IMR-90 (cell line): ENCODE data around the gene ZNF765. TPM values are rescaled to one million over a fixed set of nuclear protein-coding genes. Genes with fewer than 3 reads are reported as not detected.

Experiments
- ATAC-seq: fragments of 200-7000 bp; cut with Tn5 transposase; 2 replicates; pipeline ENCODE4 v1.9.1; 2020; ENCODE audit warnings: low read depth, mild to moderate bottlenecking, moderate library complexity
- BruUV-seq: library from RNA; stranded (reverse); fragments of 400-500 nt; replicated peaks from 2 replicates; lab custom pipeline; 2021; lab: Mats Ljungman, UMichigan
- CTCF ChIA-PET: fragments of 300-600 bp; formaldehyde crosslinking; extraction: SDS; loops from one replicate; lab custom pipeline; 2021; ENCODE audit warnings: antibody characterized with exemption; lab: Yijun Ruan, JAX
- POLR2A ChIA-PET: fragments of 300-600 bp; sonication (Branson Sonifier 250); formaldehyde crosslinking; loops from one replicate; lab custom pipeline; 2022; ENCODE audit warnings: antibody characterized with exemption; ENCODE audit not compliant: unreplicated experiment; lab: Charles Lee
- DNase-seq: peaks from one replicate; pipeline ENCODE4 v3.0.0; 2013
- H2AFZ ChIP-seq: replicated peaks from 2 replicates; pipeline ENCODE3; 2013; ENCODE audit warnings: low read length, mild to moderate bottlenecking; ENCODE audit not compliant: poor library complexity
- H2AK5ac ChIP-seq: 2 replicates; pipeline ENCODE4 v1.6.1; 2013; ENCODE audit warnings: low read depth, low read length, inconsistent platforms
- H2AK9ac ChIP-seq: replicated peaks from 2 replicates; pipeline ENCODE3; 2013; ENCODE audit warnings: mild to moderate bottlenecking, low read depth, low read length, moderate library complexity; ENCODE audit not compliant: poor library complexity
- H2BK120ac ChIP-seq: 2 replicates; pipeline ENCODE4 v1.6.1; 2013; ENCODE audit warnings: low read depth, low read length, inconsistent platforms
- H2BK15ac ChIP-seq: 3 replicates; pipeline ENCODE4 v1.6.1; 2013; ENCODE audit warnings: low read depth, low read length, inconsistent platforms
- H2BK20ac ChIP-seq: 2 replicates; pipeline ENCODE4 v1.6.1; 2013; ENCODE audit warnings: low read depth, mild to moderate bottlenecking, inconsistent platforms, low read length, moderate library complexity
- H2BK5ac ChIP-seq: 2 replicates; pipeline ENCODE4 v1.6.1; 2013; ENCODE audit warnings: mild to moderate bottlenecking, low read depth, low read length, inconsistent platforms; ENCODE audit not compliant: poor library complexity, severe bottlenecking
- H3K14ac ChIP-seq: replicated peaks from 2 replicates; pipeline ENCODE4 v1.6.1; 2013; ENCODE audit warnings: low read depth, low read length, inconsistent platforms
- H3K18ac ChIP-seq: 2 replicates; pipeline ENCODE4 v1.6.1; 2013; ENCODE audit warnings: low read depth, low read length, control low read depth
- H3K23ac ChIP-seq: 2 replicates; pipeline ENCODE4 v1.6.1; 2013; ENCODE audit warnings: low read depth, low read length, inconsistent platforms
- H3K27ac ChIP-seq: 2 replicates; pipeline ENCODE4 v1.5.1; 2013; ENCODE audit warnings: mild to moderate bottlenecking, control low read depth, low read length; ENCODE audit not compliant: insufficient read depth
- H3K27me3 ChIP-seq: 2 replicates; pipeline ENCODE4 v1.6.1; 2013; ENCODE audit warnings: low read length; ENCODE audit not compliant: control insufficient read depth, insufficient read depth
- H3K36me3 ChIP-seq: 2 replicates; pipeline ENCODE4 v1.6.1; 2013; ENCODE audit warnings: low read length, mixed read lengths; ENCODE audit not compliant: control insufficient read depth, insufficient read depth
- H3K4ac ChIP-seq: 2 replicates; pipeline ENCODE4 v1.6.1; 2013; ENCODE audit warnings: low read depth, low read length, inconsistent platforms
- H3K4me1 ChIP-seq: 2 replicates; pipeline ENCODE4 v1.6.1; 2013; ENCODE audit warnings: low read length, mixed read lengths; ENCODE audit not compliant: control insufficient read depth, insufficient read depth
- H3K4me2 ChIP-seq: 2 replicates; pipeline ENCODE4 v1.6.1; 2013; ENCODE audit warnings: low read depth, mild to moderate bottlenecking, control low read depth, low read length, moderate library complexity
- H3K4me3 ChIP-seq: 2 replicates; pipeline ENCODE4 v1.5.1; 2013; ENCODE audit warnings: low read depth, mild to moderate bottlenecking, control low read depth, low read length, moderate library complexity; ENCODE audit not compliant: insufficient read depth
- H3K56ac ChIP-seq: 2 replicates; pipeline ENCODE4 v1.6.1; 2013; ENCODE audit warnings: low read length, inconsistent platforms; ENCODE audit not compliant: insufficient read depth; ENCODE audit errors: extremely low read depth
- H3K79me1 ChIP-seq, 2 experiments: 2 replicates each; pipeline ENCODE4 v1.6.1; 2013; ENCODE audit warnings: low read length in 2 of 2, inconsistent platforms in 1 of 2, low read depth in 1 of 2
- H3K9ac ChIP-seq: 2 replicates; pipeline ENCODE4 v1.6.1; 2013; ENCODE audit warnings: low read depth, low read length, control low read depth
- H3K9me1 ChIP-seq: 2 replicates; pipeline ENCODE4 v1.6.1; 2013; ENCODE audit warnings: low read length, inconsistent platforms; ENCODE audit not compliant: insufficient read depth
- H3K9me3 ChIP-seq: 2 replicates; pipeline ENCODE4 v1.6.1; 2013; ENCODE audit warnings: low read length; ENCODE audit not compliant: control insufficient read depth, insufficient read depth
- H4K20me1 ChIP-seq: 2 replicates; pipeline ENCODE4 v1.6.1; 2013; ENCODE audit warnings: low read length, inconsistent platforms; ENCODE audit not compliant: insufficient read depth
- H4K5ac ChIP-seq: 2 replicates; pipeline ENCODE4 v1.6.1; 2013; ENCODE audit warnings: mild to moderate bottlenecking, low read depth, low read length, control low read depth
- H4K8ac ChIP-seq, 2 experiments: 2 replicates each; pipeline ENCODE4 v1.6.1; 2013; ENCODE audit warnings: low read depth in 2 of 2, low read length in 2 of 2, control low read depth in 1 of 2, inconsistent platforms in 1 of 2
- H4K91ac ChIP-seq: 2 replicates; pipeline ENCODE4 v1.6.1; 2013; ENCODE audit warnings: low read depth, low read length, inconsistent platforms; ENCODE audit not compliant: insufficient read depth
- BHLHE40 ChIP-seq: fragments of 150-350 bp; IDR thresholded peaks from 2 replicates; pipeline ENCODE4 v1.6.1; 2016; ENCODE audit warnings: mild to moderate bottlenecking, low read depth, low read length
- CEBPB ChIP-seq: IDR thresholded peaks from 2 replicates; pipeline ENCODE4 v1.6.1; 2012; ENCODE audit warnings: low read depth, low read length, improper control_type of control experiment
- CHD1 ChIP-seq: IDR thresholded peaks from 2 replicates; pipeline ENCODE4 v1.6.1; 2012; ENCODE audit warnings: low read depth, low read length, improper control_type of control experiment
- ELK1 ChIP-seq: fragments of 150-350 bp; IDR thresholded peaks from 2 replicates; pipeline ENCODE4 v1.6.1; 2016; ENCODE audit warnings: low read depth, mild to moderate bottlenecking, low read length, moderate library complexity, borderline replicate concordance
- FOS ChIP-seq: fragments of 150-350 bp; IDR thresholded peaks from 2 replicates; pipeline ENCODE4 v1.6.1; 2016; ENCODE audit warnings: low read depth, low read length
- MAFK ChIP-seq: IDR thresholded peaks from 2 replicates; pipeline ENCODE4 v1.6.1; 2012; ENCODE audit warnings: low read depth, low read length, improper control_type of control experiment
- MAZ ChIP-seq: IDR thresholded peaks from 2 replicates; pipeline ENCODE4 v1.6.1; 2012; ENCODE audit warnings: low read depth, mild to moderate bottlenecking, low read length, improper control_type of control experiment, moderate library complexity, borderline replicate concordance
- MXI1 ChIP-seq: IDR thresholded peaks from 2 replicates; pipeline ENCODE4 v1.6.1; 2012; ENCODE audit warnings: low read depth, mild to moderate bottlenecking, low read length, moderate library complexity, borderline replicate concordance
- NFE2L2 ChIP-seq: fragments of 150-350 bp; IDR thresholded peaks from 2 replicates; pipeline ENCODE4 v1.6.1; 2016; ENCODE audit warnings: low read depth, mild to moderate bottlenecking, low read length
- POLR2A ChIP-seq: IDR thresholded peaks from 2 replicates; pipeline ENCODE4 v1.6.1; 2012; ENCODE audit warnings: mild to moderate bottlenecking, low read depth, low read length
- RAD21 ChIP-seq: IDR thresholded peaks from 2 replicates; pipeline ENCODE4 v1.6.1; 2012; ENCODE audit warnings: low read length, improper control_type of control experiment
- RCOR1 ChIP-seq: IDR thresholded peaks from 2 replicates; pipeline ENCODE4 v1.6.1; 2012; ENCODE audit warnings: mild to moderate bottlenecking, low read length, improper control_type of control experiment; ENCODE audit not compliant: insufficient replicate concordance
- RFX5 ChIP-seq: IDR thresholded peaks from 2 replicates; pipeline ENCODE4 v1.8.0; 2012; ENCODE audit warnings: low read depth, mild to moderate bottlenecking, low read length, moderate library complexity
- SMC3 ChIP-seq: fragments of 150-350 bp; IDR thresholded peaks from 2 replicates; pipeline ENCODE4 v1.6.1; 2016; ENCODE audit warnings: low read depth, mild to moderate bottlenecking, antibody characterized with exemption, low read length, moderate library complexity
- WGBS, 2 experiments: methylation state at CpG; one replicate each; pipeline versions ENCODE4 v1.1.5 to v1.1.7; 2013; ENCODE audit warnings: missing lambda C conversion rate in 2 of 2; ENCODE audit not compliant: insufficient read length in 1 of 2; ENCODE audit errors: extremely low coverage in 2 of 2; 5-methylcytosine and 5-hydroxymethylcytosine counted together
- dilution Hi-C: fragments of 300-500 bp; cut with HindIII; formaldehyde crosslinking; loops from one replicate; pipeline ENCODE4 v1.14.3; 2018; ENCODE audit warnings: low sequenced_read_pairs; ENCODE audit not compliant: unreplicated experiment
- in situ Hi-C: fragments of 300-500 bp; cut with MboI; formaldehyde crosslinking; loops from 3 replicates; pipeline ENCODE4 v1.14.3; 2019; ENCODE audit warnings: low sequenced_read_pairs, inconsistent platforms, mixed read lengths
- intact Hi-C: fragments of 100-400 bp; cut with micrococcal nuclease; formaldehyde crosslinking; loops from 2 replicates; pipeline ENCODE4 v1.10.0; 2022
- polyA plus RNA-seq, 3 experiments: library from polyadenylated mRNA; depleted of rRNA; stranded (reverse); fragments of >200 nt; gene quantifications; 2 replicates each; pipeline ENCODE4 v1.2.3, GENCODE V29; 2012; ENCODE audit warnings: low replicate concordance in 1 of 3
- total RNA-seq: library from RNA; depleted of rRNA; stranded (reverse); fragments of >200 nt; gene quantifications from 2 replicates; pipeline ENCODE4 v1.2.3, GENCODE V29; 2012
- TF ChIP-seq, protein P1 (sequence below): fragments of 150-350 bp; IDR thresholded peaks from 2 replicates; pipeline ENCODE4 v1.6.1; 2017; ENCODE audit warnings: mild to moderate bottlenecking, antibody characterized with exemption, low read length, low read depth
- TF ChIP-seq, protein P2 (sequence below): conservative IDR thresholded peaks from 2 replicates; pipeline ENCODE4 v1.5.1; 2012; ENCODE audit warnings: mild to moderate bottlenecking, low read depth, low read length, improper control_type of control experiment

The ZNF765 gene
- total and polyA plus RNA-seq, 2 of the 4 experiments (the other 2 are of a cell fraction), result 2.3 to 18.1 TPM

- no peak overlapping the region for H2BK15ac ChIP-seq
- H2BK120ac ChIP-seq, result no peak overlapping the region
- H2BK20ac ChIP-seq, result no peak overlapping the region
- H4K20me1 ChIP-seq, result no peaks in the 10 kb centered on the region
- ATAC-seq (no peak), DNase-seq (no peak)
- no TSS peak for BruUV-seq
- H3K27ac ChIP-seq, result no peak overlapping the region
- H3K27me3 ChIP-seq, result no peaks in the 10 kb centered on the region
- H2AK9ac ChIP-seq, result no peak overlapping the region
- no peaks in the 10 kb centered on the region for H3K4me1 ChIP-seq
- no peak overlapping the region for H2BK5ac ChIP-seq
- no CpG with 5 or more reads among the region's 7 CpGs for WGBS, 2 experiments
- no peaks in the 10 kb centered on the region for H3K9me1 ChIP-seq
- H3K14ac ChIP-seq, result no peak overlapping the region
- TF ChIP-seq MXI1 (no peak), RAD21 (no peak), ELK1 (no peak), NFE2L2 (no peak), MAFK (no peak), MAZ (no peak), BHLHE40 (no peak), CEBPB (no peak), RCOR1 (no peak), RFX5 (no peak), POLR2A (no peak), SMC3 (no peak), CHD1 (no peak), FOS (no peak)
- TF ChIP-seq, protein P1, sequence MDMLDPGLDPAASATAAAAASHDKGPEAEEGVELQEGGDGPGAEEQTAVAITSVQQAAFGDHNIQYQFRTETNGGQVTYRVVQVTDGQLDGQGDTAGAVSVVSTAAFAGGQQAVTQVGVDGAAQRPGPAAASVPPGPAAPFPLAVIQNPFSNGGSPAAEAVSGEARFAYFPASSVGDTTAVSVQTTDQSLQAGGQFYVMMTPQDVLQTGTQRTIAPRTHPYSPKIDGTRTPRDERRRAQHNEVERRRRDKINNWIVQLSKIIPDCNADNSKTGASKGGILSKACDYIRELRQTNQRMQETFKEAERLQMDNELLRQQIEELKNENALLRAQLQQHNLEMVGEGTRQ, result no peak
- TF ChIP-seq, protein P2, sequence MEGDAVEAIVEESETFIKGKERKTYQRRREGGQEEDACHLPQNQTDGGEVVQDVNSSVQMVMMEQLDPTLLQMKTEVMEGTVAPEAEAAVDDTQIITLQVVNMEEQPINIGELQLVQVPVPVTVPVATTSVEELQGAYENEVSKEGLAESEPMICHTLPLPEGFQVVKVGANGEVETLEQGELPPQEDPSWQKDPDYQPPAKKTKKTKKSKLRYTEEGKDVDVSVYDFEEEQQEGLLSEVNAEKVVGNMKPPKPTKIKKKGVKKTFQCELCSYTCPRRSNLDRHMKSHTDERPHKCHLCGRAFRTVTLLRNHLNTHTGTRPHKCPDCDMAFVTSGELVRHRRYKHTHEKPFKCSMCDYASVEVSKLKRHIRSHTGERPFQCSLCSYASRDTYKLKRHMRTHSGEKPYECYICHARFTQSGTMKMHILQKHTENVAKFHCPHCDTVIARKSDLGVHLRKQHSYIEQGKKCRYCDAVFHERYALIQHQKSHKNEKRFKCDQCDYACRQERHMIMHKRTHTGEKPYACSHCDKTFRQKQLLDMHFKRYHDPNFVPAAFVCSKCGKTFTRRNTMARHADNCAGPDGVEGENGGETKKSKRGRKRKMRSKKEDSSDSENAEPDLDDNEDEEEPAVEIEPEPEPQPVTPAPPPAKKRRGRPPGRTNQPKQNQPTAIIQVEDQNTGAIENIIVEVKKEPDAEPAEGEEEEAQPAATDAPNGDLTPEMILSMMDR, result no peak
- H3K9ac ChIP-seq, result no peak overlapping the region
- in situ Hi-C loops, result no loop called here
- POLR2A ChIA-PET, result no interaction called here
- intact Hi-C loops, result no loop called here
- H3K18ac ChIP-seq, result no peak overlapping the region
- no peak overlapping the region for H4K91ac ChIP-seq
- peaks cover 21% of the 10 kb centered on the region for H3K36me3 ChIP-seq
- H4K8ac ChIP-seq, result no peak overlapping the region
- H2AFZ ChIP-seq, result no peak overlapping the region
- no peak overlapping the region for H4K5ac ChIP-seq
- no peaks in the 10 kb centered on the region for H3K79me1 ChIP-seq
- H3K56ac ChIP-seq, result no peak overlapping the region
- no peak overlapping the region for H2AK5ac ChIP-seq
- no peak overlapping the region for H3K4ac ChIP-seq
- dilution Hi-C loops, result no loop called here
- CTCF ChIA-PET, result interaction anchor here (1.1 kb wide), 1 partner anchor 15 kb away, joined by 4 read pairs; the partner anchor contains the start of gene ZNF765
- no peak overlapping the region for H3K23ac ChIP-seq
- H3K4me3 ChIP-seq, result no peak overlapping the region
- no peak overlapping the region for H3K4me2 ChIP-seq
- peaks cover 52% of the 10 kb centered on the region for H3K9me3 ChIP-seq
Measured at GRCh38 chr19:53409505-53410204, 14.7 kb downstream of the ZNF765 start.
